Measurements from ENCODE around the gene NDUFS7.

Gene NDUFS7

DNA sequence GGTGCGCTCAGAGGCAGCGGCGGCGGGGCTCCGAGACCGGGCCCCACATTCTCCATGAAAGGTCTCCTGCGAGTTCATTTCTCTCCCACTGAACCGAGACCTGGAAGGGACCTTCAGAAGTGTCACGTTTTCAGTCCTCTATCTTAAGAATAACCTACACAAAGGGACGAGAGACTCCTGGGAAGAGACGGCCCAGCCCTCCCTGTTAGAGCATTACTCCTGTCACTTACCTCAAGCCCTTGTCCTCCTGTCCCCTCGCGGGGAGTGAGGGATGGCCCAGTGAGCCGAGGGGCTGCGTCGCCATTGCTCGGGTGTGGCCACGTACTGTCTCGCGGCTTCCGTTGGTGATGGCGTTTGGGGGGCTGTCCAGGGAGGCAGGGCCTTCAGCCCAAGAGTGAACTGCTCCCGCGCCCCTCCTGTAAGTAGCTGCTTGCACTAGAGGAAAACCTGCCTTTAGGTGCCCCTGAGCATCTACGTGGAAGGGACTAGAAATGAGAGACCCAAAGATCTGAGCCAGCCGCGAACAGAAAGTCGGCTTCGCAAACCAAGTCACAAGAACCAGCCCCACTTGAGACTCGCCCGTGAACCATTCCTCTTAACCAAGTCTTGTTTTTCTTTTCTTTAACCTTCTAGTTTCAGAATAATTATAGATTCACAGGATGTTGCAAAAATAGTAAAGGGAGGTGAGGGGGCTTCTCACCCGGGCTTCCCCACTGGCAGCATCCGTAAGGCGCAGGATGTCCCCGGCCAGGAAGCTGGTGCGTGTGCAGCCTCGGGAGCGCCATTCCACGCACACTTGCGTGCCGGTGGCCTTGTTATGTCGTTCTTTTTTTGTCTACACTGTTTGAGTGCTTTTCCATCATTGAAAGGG is 21.1 kb upstream of the NDUFS7 start:
- no peak for DNase-seq (ENCODE audit: low read depth, low spot score)
- no peak overlapping the region for H3K4me3 ChIP-seq (ENCODE audit: low read length)

DNA sequence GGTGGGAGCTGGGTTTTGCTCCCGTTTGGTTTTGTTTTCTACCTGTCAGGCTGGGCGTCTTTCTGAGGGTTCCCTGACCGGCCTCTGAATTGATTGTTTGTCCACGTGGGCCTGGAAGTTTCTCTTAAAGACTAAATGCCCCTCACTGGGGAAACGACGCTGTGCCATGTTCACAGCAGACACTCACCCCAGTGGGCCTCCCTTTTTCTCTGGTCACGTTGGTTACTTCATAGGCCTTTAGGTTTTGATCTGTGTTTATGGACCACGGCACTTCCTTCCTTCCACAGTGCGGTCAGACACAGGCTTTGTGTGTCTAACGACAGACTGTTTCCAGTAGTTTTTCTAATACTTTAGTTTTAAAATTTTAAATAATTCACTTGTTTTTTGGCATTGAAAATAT is 20.1 kb upstream of the NDUFS7 start:
- no peak for DNase-seq (ENCODE audit: low read depth, low spot score)
- H3K4me3 ChIP-seq (ENCODE audit: low read length), result no peak overlapping the region

DNA sequence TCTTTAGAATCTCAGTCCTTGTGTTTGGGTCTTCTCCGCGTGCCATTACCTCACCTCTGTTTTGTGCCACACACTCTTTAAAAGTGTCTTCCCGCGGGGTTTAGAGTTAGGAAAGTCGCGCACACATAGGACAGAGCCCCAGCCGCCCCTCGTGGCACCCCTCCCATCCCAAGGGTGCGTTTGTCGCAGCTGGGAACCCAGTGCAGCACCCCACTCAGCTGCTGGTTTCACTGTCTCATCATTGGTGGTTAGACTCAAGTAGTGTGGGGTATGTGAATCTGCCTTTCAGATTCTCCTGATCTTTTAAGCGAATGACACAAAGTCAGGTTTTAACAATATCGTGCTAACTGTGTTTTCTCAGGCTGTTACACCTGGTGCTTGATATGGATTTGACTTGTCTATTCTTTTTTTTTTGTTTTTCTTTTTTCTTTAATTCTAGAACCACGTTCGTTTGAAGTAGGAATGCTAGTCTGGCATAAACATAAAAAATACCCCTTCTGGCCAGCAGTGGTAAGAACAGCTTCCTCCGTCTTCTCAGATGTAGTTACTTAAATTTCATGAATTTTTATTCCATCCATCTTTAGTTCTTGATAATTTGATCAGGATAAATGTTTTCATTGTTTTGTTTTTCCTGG is 19.5 kb upstream of the NDUFS7 start:
- peak; percentile 32 for DNase-seq (ENCODE audit: low read depth, low spot score)
- H3K4me3 ChIP-seq (ENCODE audit: low read length), result no peak overlapping the region

DNA sequence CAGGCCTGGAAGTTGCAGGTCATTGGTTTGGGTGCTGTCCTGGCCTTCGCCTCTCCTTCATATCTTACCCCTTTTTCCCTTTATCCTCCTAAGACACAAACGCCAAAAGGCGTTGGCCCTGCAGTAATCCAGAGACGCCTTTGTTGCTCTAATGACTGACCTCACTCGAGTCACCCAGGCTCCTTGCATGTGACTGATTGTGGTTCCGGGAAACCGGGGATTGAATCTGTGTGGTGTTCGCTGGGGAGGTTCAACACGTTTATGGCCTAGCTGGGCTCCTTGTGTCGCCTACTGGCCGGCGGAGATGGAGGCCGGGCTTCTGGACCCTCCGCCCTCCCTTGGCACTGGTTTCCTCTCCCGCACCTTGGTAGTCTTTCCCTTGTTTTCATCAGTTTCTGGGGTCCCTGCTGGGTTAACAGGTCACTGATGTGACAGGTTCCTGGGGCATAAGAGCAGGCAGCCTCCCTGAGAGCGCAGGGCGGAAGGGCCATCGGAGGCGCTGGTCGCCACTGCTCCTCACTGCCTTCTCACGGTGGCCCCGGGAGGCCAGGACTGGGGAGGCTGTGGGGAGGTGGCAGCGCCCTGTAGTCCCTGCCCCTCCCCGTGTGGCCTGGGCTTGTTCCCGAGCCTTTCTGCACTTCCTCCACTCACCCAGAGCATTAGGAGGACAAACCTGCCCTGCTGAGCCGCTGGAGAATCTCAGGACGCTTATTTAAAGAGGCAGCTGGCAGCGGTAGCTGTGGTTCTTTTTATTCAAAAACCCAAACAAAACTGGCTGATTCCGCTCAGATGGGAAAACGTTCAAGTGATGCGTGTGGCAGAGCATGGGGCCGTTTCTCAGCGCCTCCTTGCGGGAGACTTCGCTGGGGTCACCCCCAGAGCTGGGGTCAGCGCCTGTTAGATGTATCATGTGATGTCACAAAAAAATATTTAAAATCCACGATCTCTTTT is 18.1 kb upstream of the NDUFS7 start:
- H3K4me3 ChIP-seq (ENCODE audit: low read length), result no peak overlapping the region
- DNase-seq (ENCODE audit: low read depth, low spot score), result no peak

DNA sequence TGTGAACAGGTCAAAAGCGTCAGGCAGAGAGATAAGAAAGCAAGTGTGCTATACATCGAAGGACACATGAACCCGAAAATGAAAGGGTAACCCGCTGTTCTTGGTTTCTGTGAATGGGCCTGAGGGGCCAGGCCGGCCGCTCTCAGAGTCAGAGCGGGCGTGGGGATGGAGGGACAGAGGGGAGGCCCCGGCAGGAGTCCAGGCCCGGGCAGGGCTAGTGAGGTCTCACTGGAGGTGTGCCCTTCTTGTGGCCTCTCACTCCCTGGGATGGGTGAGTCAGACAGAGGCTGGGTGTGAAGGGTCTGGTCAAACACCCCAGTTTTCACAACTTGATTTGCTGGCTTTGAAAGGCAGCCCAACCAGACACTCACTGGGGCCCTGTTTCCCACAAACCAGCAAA is 17.4 kb upstream of the NDUFS7 start:
- no peak for DNase-seq (ENCODE audit: low read depth, low spot score)
- no peak overlapping the region for H3K4me3 ChIP-seq (ENCODE audit: low read length)

DNA sequence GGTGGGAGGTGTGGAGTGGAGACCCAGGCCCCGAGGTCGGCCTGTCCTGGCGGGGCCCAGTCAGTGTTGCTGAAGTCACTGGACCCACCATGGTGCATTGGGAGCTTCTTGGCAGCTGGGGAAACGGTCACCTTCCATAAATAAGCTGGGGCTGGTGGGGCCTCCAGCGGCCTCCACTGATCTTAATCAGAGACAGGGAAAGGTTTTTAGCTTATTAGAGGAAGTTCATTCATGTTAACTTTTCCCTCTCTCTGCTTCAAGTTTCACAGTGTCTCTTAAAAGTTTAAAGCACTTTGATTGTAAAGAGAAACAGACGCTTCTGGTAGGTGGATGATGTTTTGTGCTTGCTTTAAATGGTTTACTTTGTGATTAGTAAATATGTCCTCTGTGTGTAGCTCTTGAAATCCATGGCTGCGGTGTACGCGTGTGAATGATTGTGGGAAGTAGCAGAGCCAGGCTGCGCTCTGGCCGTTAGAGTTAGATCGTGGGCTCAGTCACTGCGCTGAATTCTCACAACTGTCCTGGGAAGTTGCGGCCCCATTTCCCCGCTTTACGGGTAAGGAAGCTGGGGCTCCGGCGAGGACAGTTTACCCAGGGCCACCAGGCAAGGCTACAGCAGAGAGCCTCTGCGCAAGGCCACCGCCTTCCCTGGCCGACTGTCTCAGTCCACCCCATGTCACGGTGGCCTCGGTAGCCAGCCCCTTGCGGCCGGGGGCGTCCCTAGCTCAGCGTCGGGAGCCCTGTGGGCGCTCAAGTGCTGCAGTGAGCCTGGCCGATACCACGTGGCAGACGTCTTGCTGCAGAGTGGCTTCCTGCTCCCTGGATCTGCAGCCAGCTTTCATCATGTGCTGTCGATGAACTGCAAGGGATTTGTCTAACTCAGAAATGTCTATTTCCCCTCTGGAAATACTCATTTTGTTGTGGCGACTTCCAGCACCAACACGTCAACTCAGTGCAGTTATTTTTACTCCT is 16.5 kb upstream of the NDUFS7 start:
- no peak overlapping the region for H3K4me3 ChIP-seq (ENCODE audit: low read length)
- DNase-seq (ENCODE audit: low read depth, low spot score), result no peak

DNA sequence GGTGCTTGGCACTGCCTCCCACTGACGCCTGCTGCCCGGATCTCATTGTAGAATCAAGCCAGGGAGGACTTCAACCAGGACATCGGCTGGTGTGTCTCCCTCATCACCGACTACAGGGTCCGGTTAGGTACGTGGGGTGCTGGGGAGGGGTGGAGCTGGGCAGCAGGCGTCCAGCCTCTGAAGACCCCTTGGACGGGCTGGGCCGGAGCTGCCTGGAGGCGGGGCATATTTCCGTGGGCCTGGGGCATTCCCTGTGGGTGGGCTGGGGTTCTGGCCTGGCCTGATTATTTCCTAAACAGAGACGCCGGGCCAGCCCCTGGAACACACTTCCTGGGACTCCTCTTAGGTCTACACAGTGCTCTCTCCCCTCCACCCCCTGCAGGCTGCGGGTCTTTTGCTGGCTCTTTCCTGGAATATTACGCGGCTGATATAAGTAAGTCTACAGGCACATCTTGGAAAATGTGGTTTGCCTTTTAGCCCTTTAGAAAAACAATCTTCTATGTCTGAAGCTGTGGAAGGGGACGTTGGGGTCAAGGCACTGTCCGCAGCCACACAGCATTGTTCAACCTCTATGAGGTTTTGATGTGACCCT is 14.4 kb upstream of the NDUFS7 start:
- DNase-seq (ENCODE audit: low read depth, low spot score), result no peak

DNA sequence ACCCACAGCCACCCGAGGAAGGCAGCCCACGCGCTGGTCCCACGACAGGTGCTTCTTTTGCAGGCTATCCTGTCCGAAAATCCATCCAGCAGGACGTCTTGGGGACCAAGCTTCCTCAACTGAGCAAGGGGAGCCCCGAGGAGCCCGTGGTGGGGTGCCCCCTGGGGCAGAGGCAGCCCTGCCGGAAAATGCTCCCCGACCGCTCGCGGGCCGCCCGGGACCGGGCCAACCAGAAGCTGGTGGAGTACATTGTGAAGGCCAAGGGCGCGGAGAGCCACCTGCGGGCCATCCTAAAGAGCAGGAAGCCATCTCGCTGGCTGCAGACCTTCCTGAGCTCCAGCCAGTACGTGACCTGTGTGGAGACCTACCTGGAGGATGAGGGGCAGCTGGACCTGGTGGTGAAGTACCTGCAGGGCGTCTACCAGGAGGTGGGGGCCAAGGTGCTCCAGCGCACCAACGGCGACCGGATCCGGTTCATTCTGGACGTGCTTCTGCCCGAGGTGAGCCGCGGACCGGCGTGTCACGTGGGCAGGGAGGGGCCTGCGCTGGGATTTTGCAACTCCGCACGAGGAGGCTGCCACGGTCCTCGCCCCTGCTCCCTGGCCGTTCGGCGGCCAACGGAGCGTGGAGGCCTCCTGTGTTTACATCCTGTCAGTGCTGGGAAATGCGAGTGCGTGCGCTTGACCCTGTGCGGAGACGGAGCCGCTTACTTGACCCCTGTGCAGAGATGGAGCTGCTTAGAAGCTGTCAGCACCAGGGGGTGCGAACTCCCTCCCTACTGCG is 12.9 kb upstream of the NDUFS7 start:
- no peak for DNase-seq (ENCODE audit: low read depth, low spot score)

More for the DNA sequence above, 14.4 kb upstream of the NDUFS7 start:
- H3K4me3 ChIP-seq (ENCODE audit: low read length), result no peak overlapping the region

DNA sequence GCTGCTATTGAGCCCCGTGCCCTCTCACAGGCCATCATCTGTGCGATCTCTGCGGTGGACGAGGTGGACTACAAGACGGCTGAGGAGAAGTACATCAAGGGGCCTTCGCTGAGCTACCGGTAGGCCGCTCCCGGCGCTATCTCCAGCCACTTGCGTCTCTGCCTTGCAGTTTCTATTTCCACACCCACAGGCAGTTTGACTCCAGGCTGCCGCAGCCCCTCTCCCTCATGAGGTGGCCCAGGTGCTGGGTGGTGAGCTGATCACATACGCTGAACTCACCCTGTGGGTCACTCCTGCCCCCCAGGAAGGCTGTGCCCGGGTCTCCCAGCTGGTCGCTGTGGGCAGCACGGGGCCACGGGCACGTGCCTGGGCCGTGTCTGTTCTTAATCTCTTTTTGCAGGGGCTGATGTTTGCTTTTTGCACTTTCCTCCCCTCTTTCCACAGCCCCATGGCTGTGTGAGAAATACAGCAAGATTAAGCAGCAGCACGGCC is 10.6 kb upstream of the NDUFS7 start:
- DNase-seq (ENCODE audit: low read depth, low spot score), result no peak
- no peak overlapping the region for H3K4me3 ChIP-seq (ENCODE audit: low read length)

More for the DNA sequence above, 12.9 kb upstream of the NDUFS7 start:
- H3K4me3 ChIP-seq (ENCODE audit: low read length), result no peak overlapping the region

DNA sequence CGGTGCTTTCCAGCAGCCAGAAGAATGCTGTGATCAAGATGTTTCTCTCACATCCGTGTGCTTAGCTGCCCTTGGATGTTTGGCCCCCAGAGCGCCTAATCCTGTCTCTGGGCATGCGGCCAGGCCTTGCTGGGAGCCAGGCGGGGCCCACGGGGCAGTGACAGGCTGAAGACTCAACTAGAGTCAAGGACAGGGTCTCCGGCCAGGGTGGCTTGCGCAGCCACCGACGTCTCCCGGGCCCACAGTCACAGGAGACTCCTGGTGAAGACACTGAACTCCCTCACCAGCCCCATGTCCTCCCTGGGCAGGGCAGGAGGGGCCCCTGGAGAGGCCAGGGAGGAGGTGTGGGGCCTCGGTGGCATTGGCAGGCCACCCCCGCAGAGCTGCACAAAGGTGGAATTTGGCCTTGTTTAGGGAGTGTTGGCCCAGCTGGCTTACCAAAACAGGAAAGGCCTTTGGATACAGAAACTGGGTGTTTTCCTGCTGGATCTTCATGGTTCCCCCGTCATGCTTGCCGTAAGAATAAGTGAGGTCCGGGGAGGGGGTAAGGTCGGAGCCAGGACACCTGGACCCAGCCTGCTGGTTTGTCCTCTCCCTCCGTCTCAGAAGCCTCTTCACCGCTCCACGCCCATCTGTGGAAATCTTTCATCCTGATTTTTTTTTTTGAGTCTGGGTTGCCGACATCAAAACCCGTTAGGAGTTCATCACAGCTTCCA is 10.0 kb upstream of the NDUFS7 start:
- no peak for DNase-seq (ENCODE audit: low read depth, low spot score)
- no peak overlapping the region for H3K4me3 ChIP-seq (ENCODE audit: low read length)

DNA sequence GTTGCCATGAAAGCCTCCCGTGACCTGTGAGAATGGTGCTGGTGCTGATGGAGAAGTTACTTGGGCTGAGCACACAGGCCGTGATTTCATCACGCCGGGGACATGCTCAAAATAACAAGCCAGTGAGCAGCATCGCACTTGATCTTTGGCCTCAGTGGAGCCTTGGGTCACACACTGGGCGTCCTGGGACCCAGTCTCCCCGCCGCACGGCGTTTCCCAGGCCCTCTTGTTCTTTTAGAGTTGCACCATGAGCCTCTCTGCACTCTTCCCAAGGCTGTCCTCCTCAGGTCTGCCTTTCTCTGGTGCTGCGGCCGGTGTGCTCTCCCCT is 9.5 kb upstream of the NDUFS7 start:
- no peak for DNase-seq (ENCODE audit: low read depth, low spot score)
- H3K4me3 ChIP-seq (ENCODE audit: low read length), result no peak overlapping the region

DNA sequence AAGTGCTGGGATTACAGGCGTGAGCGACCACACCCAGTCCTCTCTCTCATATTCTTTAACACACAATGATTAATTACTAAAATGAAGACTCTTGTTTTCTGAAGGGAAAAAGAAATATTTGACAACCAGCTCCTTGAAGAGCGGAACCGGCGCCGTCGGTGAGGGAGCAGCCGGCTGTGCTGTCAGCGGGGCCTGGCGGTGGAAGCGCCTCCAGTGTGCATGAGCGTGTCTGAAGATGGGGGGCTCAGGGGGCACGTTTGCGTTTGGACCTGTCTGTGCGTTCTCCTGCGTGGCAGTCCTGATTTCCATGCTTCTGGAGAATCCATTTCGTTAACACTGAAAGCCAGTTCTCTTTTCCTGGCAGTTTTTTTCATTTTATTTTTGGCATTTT is 7.3 kb upstream of the NDUFS7 start:
- DNase-seq (ENCODE audit: low read depth, low spot score), result no peak
- H3K4me3 ChIP-seq (ENCODE audit: low read length), result no peak overlapping the region

DNA sequence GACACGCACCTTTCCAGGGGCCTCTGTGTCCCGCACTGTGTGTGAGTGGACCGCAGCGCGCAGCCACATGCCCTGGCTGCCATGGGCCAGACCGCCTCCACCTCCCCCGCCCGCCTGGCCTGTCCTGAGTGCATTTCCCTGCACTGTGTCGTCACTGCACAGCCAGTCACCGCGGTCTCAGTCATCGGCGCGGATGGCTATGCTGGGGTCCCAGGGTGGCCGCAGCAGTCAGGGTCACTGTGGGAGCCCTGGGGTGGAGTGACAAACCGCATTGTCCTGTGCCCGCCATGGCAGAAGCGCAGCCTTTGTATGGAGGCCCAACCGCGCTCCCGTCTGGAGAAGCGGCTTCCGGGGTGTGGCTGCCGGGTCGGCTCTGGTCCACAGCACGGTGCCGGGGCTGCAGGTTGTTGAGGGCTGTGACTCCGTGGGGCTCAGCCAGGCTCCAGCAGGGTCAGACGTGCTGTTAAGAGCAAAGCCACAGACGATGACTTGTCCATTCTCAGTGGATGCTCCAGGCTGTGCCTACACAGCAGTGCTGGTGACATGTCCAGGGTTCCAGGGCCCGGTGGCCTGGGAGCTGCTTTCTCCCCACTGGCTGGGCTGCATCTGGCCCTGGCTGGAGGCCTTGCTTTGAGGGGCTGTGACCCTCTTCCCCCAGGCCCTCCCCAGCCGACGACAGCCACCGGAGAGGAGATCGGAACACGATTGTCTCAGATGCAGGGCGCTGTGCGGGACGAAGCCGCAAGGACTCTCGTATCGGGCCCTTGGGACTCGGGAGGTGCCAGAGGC is 6.3 kb upstream of the NDUFS7 start:
- no peak overlapping the region for H3K4me3 ChIP-seq (ENCODE audit: low read length)
- DNase-seq (ENCODE audit: low read depth, low spot score), result no peak

DNA sequence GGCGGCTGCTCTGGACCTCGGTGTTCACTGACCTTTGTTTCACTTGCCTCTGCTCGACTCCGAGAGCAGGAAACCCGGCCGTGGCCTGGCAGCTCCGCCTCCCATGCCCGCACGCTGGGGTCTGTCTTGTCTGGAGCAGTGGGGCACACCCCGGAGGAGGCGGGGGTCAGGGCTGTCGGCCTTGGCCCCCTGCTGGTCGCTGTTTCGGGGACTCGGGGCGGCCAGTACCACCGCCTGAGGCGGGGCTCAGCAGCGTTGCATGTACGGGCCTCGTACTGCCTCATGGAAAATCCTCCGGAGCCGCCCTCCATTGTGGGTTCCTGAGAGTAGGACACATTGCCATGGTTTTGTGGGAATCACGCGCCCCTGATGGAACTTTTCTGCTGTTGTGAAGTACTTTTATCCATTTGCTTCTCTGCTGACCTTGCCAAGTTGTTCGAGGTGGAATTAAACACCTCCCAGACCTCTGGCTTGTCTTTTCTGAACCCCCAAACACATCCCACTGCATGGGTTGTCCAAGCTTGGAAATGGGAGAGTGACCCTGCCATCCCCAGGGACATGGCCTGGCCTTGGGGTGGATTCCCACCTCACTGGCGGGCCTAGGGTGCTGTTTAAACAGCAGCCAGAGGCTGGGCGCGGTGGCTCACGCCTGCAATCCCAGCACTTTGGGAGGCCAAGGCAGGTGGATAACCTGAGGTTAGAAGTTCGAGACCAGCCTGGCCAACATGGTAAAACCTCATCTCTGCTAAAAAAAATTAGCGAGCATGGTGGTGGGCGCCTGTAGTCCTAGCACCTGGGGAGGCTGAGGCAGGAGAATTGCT is 5.5 kb upstream of the NDUFS7 start:
- DNase-seq (ENCODE audit: low read depth, low spot score), result no peak
- no peak overlapping the region for H3K4me3 ChIP-seq (ENCODE audit: low read length)

DNA sequence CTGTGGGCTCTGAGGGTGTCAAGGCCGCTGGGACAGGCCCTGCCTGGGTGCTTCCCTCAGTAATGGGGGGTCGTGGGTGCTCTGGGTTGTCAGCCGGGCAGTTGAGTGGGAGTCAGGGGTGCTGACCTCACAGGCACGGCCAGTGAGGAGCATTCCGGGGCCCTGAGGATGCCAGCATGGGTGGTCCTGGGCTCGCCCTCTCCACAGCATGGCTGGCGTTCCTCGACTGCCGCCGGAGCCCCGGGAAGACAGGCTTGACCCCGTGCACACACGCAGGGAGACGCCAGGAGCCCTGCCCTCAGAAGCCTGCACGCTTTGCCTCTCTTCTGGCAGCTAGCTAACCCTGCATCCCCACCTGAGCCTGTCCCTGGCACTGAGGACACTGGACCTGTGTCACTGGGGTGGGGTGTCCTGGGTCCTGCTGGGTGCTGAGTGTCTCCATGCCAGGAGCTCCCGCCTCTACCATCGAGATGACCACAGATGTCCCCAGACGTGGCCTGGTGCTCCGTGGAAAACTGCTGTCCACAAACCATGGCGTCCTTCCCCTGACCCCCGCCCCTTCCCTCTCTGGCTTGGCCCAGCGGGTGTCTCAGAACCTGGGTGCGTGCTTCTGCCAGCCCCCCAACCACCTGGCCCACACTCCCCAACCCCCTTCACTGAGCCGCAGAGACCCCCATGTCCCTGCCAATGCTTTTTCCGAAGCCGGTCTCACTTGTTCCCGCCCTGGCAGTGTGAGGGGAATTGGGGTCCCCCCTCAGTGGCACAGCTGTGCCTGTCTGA is 4.4 kb upstream of the NDUFS7 start:
- no peak overlapping the region for H3K4me3 ChIP-seq (ENCODE audit: low read length)
- no peak for DNase-seq (ENCODE audit: low read depth, low spot score)

Measured in Jurkat, Clone E6-1 (cell line).